ENCODE data around the gene TRAF3IP1.

DNA sequence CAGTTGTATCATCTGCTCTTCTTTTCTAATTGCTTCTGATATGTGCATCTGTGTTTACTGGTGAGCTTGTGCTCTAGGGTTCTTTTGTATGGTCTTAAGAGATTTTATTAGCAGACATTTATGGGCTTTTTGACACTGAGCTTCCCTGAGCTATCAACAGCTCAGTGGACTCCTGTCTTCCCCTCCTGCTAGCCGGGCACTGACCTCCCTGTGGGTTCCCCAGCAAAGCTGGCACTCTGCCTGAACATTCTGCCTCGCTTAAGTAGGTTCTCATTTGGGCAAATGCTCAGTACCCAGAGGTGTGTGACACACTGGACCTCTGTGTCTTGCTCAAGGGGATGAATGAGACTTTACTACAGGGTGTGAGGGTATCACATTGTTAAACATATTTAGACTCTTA, 15.8 kb downstream of the TRAF3IP1 start:
- TF ChIP-seq, protein P1, sequence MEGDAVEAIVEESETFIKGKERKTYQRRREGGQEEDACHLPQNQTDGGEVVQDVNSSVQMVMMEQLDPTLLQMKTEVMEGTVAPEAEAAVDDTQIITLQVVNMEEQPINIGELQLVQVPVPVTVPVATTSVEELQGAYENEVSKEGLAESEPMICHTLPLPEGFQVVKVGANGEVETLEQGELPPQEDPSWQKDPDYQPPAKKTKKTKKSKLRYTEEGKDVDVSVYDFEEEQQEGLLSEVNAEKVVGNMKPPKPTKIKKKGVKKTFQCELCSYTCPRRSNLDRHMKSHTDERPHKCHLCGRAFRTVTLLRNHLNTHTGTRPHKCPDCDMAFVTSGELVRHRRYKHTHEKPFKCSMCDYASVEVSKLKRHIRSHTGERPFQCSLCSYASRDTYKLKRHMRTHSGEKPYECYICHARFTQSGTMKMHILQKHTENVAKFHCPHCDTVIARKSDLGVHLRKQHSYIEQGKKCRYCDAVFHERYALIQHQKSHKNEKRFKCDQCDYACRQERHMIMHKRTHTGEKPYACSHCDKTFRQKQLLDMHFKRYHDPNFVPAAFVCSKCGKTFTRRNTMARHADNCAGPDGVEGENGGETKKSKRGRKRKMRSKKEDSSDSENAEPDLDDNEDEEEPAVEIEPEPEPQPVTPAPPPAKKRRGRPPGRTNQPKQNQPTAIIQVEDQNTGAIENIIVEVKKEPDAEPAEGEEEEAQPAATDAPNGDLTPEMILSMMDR (IDR thresholded peaks at IDR 0.05; ENCODE audit: poor library complexity, severe bottlenecking), result no peak
- TF ChIP-seq POLR2AphosphoS5 (IDR thresholded peaks at IDR 0.05), result no peak

Measured in neural cell (in vitro differentiated cells).